ENCODE measurements around the gene GPR155. TPM values are rescaled to one million over a fixed set of nuclear protein-coding genes. Genes with fewer than 3 reads are reported as not detected.

GPR155 gene, protein sequence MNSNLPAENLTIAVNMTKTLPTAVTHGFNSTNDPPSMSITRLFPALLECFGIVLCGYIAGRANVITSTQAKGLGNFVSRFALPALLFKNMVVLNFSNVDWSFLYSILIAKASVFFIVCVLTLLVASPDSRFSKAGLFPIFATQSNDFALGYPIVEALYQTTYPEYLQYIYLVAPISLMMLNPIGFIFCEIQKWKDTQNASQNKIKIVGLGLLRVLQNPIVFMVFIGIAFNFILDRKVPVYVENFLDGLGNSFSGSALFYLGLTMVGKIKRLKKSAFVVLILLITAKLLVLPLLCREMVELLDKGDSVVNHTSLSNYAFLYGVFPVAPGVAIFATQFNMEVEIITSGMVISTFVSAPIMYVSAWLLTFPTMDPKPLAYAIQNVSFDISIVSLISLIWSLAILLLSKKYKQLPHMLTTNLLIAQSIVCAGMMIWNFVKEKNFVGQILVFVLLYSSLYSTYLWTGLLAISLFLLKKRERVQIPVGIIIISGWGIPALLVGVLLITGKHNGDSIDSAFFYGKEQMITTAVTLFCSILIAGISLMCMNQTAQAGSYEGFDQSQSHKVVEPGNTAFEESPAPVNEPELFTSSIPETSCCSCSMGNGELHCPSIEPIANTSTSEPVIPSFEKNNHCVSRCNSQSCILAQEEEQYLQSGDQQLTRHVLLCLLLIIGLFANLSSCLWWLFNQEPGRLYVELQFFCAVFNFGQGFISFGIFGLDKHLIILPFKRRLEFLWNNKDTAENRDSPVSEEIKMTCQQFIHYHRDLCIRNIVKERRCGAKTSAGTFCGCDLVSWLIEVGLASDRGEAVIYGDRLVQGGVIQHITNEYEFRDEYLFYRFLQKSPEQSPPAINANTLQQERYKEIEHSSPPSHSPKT
- polyA plus RNA-seq (2012; ENCODE audit: missing spikeins), result 1.7 TPM

DNA sequence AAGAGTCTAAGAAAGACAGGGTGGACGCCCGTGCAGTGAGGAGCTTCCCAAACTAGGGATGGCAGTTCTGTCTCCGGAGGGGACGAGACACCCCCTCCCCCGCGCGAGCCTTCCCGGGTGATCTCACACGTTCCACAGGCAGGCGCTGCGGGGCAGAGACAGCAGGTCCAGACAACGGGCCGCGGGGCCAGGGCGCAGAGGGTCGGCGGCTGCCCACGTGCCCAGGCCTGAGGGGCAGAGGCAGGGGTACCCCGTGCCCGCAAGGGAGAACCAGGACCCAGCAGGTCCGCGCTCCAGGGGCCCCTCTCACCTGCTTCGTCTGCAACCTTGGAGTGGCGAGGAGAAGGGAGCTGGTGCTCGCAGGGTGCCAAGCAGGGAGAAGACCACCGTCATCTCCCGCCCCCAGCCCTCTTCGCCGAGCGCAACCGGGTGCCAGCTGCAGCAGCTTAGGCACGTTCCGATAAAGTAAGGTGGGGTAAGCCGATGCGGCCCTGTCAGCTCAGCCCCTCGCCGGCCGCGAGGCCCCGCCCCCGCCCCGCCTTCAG lies at the start of gene GPR155:
GPR155 (minus strand) TSS at position 467 of the 545 bp plus-strand sequence. CDS start 5,073 bp downstream, outside the sequence.
- no peak for TF ChIP-seq POLR2A (IDR thresholded peaks at IDR 0.05; ENCODE audit: low read depth, low read length)
- TF ChIP-seq POLR2AphosphoS5 (IDR thresholded peaks at IDR 0.05; ENCODE audit: low read depth, low read length), result no peak
- no peak for TF ChIP-seq TAF1 (IDR thresholded peaks at IDR 0.05; ENCODE audit: borderline replicate concordance, low read depth, low read length)
- FAIRE-seq (no peak), DNase-seq (ENCODE audit: insufficient read length) (no peak)

DNA sequence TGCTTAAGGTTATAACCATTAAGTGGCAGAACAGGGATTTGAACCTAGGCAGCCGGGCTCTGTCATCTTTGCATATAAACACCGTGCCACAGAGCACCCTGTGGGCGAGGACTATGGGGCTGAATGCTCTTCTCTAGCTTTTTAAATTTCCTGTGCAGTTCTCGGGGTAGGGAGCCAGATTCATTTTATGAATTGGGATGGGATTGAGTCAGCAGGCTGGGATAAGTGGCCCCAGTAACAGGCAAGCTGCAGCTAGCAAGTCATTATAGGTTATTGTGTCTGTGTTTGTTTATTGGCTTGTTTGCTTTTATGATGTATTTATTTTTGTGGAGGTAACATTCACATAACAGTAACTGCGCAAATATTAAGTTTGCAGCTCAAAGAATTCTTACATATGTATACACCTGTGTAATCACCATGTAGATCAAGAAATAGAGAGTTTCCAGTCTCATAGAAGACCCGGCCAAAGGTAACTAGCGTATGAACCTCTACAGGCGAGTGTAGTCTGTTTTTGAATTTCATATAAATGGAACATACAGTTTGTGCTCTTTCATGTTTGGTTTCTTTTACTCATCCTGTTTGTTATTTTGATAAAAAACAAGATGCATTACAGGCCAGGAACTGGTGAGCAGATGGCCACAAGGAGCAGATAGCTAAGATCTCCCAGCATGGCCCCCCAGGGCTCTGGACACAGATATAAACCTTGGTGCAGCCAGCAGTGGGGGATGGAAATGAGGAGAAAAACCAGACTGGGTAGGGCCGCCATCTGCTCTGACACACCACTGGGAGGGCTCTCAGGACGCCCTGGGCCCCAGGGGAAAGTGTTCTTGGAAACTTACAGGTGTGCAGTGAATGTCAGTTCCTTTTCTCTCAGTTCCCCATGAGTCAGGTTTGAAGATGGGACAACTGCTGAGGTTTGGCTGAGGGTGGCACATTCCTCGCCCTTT lies 49.2 kb upstream of the GPR155 start:
- peak; percentile 27 for FAIRE-seq
- DNase-seq (ENCODE audit: insufficient read length), result no peak
- TF ChIP-seq POLR2AphosphoS5 (IDR thresholded peaks at IDR 0.05; ENCODE audit: low read depth, low read length), result no peak
- no peak for TF ChIP-seq POLR2A (IDR thresholded peaks at IDR 0.05; ENCODE audit: low read depth, low read length)
- TF ChIP-seq TAF1 (IDR thresholded peaks at IDR 0.05; ENCODE audit: borderline replicate concordance, low read depth, low read length), result no peak

DNA sequence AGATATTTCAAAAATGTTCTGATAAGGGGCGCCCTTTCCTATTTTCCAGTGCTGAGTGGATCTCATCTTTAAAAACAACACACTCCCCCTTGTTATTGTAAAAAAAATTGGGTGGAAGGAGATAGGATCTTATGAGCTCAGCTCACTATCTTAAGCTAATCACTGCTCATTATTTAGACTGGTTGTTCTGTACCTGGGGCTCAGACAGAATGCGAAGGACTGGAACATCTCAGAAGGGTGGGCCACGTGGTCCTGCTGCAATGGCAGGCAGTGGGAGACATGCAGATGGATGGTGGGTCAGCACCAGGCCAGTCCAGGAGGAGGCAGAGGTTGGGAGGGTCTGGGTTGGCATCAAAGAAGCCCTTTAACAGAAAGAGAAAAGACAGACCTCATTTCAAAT lies 48.3 kb upstream of the GPR155 start:
- FAIRE-seq (no peak), DNase-seq (ENCODE audit: insufficient read length) (no peak)
- TF ChIP-seq POLR2A (IDR thresholded peaks at IDR 0.05; ENCODE audit: low read depth, low read length) (no peak), TAF1 (IDR thresholded peaks at IDR 0.05; ENCODE audit: borderline replicate concordance, low read depth, low read length) (no peak), POLR2AphosphoS5 (IDR thresholded peaks at IDR 0.05; ENCODE audit: low read depth, low read length) (no peak)

DNA sequence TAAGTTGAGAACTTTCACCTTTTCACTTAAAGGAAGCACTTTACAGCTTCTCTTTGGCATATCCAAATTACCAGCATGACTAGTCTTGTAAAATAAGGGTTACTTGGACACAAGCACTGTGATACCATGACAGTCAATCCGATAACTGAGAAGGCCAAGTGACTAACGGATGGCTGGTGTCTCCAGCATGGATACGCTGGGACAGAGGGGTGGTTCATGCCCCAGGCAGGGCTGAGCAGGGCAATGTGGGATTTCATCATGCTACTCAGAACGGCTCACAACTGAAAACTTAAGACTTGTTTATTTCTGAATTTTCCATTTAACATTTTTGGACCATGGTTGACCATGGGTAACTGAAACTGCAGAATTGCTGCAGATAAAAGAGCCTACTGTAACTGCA lies 43.1 kb upstream of the GPR155 start:
- no peak for TF ChIP-seq POLR2AphosphoS5 (IDR thresholded peaks at IDR 0.05; ENCODE audit: low read depth, low read length)
- no peak for TF ChIP-seq TAF1 (IDR thresholded peaks at IDR 0.05; ENCODE audit: borderline replicate concordance, low read depth, low read length)
- TF ChIP-seq POLR2A (IDR thresholded peaks at IDR 0.05; ENCODE audit: low read depth, low read length), result no peak
- DNase-seq (ENCODE audit: insufficient read length) (no peak), FAIRE-seq (no peak)

DNA sequence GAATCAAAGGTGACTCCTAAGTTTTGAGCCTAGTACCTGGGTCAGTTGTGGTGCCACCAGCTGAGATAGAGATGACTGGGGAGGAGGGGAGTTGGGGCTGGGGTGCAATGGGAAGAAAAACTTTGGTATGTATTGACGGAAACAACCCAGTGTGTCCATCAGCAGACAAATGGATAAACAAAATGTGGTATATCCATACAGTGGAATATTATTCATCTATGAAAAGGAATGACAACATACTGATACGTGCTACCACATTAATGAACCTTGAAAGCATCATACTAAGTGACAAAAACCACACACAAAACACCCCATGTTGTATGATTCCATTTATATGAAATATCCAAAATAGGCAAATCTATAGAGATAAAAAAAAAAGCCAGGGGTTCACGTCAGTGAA lies 41.1 kb upstream of the GPR155 start:
- no peak for TF ChIP-seq POLR2A (IDR thresholded peaks at IDR 0.05; ENCODE audit: low read depth, low read length)
- TF ChIP-seq TAF1 (IDR thresholded peaks at IDR 0.05; ENCODE audit: borderline replicate concordance, low read depth, low read length), result no peak
- TF ChIP-seq POLR2AphosphoS5 (IDR thresholded peaks at IDR 0.05; ENCODE audit: low read depth, low read length), result no peak
- FAIRE-seq (no peak), DNase-seq (ENCODE audit: insufficient read length) (no peak)

DNA sequence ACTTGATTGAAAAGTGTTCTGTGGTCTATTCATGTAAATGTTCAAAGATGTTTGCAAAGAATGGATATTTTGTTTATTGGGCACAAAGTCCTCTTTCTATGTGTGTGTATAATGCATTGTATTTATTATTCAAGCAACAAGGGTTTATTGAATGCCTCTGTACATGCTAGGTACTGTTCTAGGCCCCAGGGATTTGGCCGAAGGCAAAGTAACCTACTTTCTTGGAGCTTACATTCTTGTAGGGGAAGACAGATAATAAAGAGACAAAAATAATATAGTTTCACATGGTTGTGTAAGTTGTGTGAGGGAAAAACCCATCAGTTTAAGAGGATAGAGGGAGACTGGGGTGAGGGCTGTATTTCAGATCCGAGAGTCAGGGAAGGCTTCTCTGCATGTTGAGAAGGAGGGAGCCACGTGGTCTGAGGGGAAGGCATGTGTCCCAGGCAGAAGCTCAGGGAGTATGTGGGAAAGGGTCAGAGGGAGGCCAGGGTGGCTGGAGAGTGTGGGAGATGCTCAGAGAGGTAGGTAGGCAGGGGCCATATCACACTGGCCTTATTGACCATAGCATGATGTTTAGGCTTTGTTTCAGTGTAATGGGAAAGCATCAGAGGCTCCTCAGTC lies 40.4 kb upstream of the GPR155 start:
- TF ChIP-seq POLR2A (IDR thresholded peaks at IDR 0.05; ENCODE audit: low read depth, low read length) (no peak), POLR2AphosphoS5 (IDR thresholded peaks at IDR 0.05; ENCODE audit: low read depth, low read length) (no peak), TAF1 (IDR thresholded peaks at IDR 0.05; ENCODE audit: borderline replicate concordance, low read depth, low read length) (no peak)
- FAIRE-seq (no peak), DNase-seq (ENCODE audit: insufficient read length) (no peak)

DNA sequence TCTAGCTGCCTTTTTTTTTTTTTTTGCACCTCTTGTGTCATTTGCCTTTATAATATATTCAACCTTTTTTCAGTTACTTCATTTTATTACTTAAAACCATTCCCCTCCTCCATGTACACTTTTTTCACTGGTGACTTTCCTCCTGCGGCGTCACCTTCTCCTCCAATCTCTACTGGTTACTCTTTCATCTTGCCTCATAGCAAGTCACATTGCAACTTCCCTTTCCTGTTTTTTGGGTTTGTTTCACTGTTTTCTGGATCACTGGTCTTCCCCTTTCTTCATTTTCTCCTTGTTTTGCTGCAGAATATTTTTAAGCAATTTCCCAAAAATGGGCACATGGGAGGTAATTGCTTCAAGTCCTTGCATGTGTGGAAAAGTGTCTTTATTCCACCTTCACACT lies 37.7 kb upstream of the GPR155 start:
- FAIRE-seq (no peak), DNase-seq (ENCODE audit: insufficient read length) (no peak)
- TF ChIP-seq TAF1 (IDR thresholded peaks at IDR 0.05; ENCODE audit: borderline replicate concordance, low read depth, low read length) (no peak), POLR2AphosphoS5 (IDR thresholded peaks at IDR 0.05; ENCODE audit: low read depth, low read length) (no peak), POLR2A (IDR thresholded peaks at IDR 0.05; ENCODE audit: low read depth, low read length) (no peak)

DNA sequence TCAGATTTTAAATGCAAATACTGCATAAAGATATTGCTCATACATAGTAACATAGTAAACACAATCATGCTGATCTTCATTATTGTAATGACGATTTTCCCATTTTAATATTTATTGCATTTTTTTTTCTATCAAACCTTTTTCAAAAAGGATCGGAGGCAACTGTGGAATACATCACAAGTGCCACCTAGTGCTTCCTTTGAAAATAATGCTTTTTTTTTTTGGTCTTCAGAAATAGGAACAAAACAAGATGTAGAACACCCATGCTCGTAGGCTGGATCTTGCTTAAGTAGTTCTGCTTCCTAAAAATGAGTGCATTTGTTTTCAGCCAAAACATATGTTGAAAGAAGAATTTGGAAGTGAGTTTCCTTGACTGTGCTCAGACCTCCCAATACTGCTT lies 35.7 kb upstream of the GPR155 start:
- no peak for DNase-seq (ENCODE audit: insufficient read length)
- FAIRE-seq, result no peak
- TF ChIP-seq TAF1 (IDR thresholded peaks at IDR 0.05; ENCODE audit: borderline replicate concordance, low read depth, low read length) (no peak), POLR2A (IDR thresholded peaks at IDR 0.05; ENCODE audit: low read depth, low read length) (no peak), POLR2AphosphoS5 (IDR thresholded peaks at IDR 0.05; ENCODE audit: low read depth, low read length) (no peak)

DNA sequence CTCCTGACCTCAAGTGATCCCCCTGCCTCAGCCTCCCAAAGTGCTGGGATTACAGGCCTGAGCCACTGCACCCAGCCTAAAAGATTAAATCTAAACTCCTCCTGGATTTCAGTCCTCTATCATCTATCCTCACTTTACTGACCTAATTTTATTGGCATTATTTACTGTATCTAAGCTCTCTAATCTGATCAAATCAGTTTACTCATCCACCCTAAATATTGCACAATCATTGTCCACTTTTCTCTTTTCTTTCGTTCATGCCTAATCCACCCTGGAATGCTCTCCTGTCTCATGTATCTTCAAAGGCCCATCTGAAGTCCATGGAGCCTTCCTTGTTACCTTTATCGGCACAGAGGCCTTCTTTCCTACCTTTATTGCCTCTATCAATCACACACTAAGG lies 31.6 kb upstream of the GPR155 start:
- TF ChIP-seq TAF1 (IDR thresholded peaks at IDR 0.05; ENCODE audit: borderline replicate concordance, low read depth, low read length), result no peak
- TF ChIP-seq POLR2A (IDR thresholded peaks at IDR 0.05; ENCODE audit: low read depth, low read length), result no peak
- TF ChIP-seq POLR2AphosphoS5 (IDR thresholded peaks at IDR 0.05; ENCODE audit: low read depth, low read length), result no peak
- FAIRE-seq (no peak), DNase-seq (ENCODE audit: insufficient read length) (no peak)
